ENCODE measurements around the gene ARMH4. TPM values are rescaled to one million over a fixed set of nuclear protein-coding genes. Genes with fewer than 3 reads are reported as not detected.

ARMH4 gene, protein sequence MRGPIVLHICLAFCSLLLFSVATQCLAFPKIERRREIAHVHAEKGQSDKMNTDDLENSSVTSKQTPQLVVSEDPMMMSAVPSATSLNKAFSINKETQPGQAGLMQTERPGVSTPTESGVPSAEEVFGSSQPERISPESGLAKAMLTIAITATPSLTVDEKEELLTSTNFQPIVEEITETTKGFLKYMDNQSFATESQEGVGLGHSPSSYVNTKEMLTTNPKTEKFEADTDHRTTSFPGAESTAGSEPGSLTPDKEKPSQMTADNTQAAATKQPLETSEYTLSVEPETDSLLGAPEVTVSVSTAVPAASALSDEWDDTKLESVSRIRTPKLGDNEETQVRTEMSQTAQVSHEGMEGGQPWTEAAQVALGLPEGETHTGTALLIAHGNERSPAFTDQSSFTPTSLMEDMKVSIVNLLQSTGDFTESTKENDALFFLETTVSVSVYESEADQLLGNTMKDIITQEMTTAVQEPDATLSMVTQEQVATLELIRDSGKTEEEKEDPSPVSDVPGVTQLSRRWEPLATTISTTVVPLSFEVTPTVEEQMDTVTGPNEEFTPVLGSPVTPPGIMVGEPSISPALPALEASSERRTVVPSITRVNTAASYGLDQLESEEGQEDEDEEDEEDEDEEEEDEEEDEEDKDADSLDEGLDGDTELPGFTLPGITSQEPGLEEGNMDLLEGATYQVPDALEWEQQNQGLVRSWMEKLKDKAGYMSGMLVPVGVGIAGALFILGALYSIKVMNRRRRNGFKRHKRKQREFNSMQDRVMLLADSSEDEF
- 0.55 to 1.00 TPM (median 0.78 TPM) in 5 replicates for total RNA-seq (2022; extraction: Qiagen RNA extraction)

DNA sequence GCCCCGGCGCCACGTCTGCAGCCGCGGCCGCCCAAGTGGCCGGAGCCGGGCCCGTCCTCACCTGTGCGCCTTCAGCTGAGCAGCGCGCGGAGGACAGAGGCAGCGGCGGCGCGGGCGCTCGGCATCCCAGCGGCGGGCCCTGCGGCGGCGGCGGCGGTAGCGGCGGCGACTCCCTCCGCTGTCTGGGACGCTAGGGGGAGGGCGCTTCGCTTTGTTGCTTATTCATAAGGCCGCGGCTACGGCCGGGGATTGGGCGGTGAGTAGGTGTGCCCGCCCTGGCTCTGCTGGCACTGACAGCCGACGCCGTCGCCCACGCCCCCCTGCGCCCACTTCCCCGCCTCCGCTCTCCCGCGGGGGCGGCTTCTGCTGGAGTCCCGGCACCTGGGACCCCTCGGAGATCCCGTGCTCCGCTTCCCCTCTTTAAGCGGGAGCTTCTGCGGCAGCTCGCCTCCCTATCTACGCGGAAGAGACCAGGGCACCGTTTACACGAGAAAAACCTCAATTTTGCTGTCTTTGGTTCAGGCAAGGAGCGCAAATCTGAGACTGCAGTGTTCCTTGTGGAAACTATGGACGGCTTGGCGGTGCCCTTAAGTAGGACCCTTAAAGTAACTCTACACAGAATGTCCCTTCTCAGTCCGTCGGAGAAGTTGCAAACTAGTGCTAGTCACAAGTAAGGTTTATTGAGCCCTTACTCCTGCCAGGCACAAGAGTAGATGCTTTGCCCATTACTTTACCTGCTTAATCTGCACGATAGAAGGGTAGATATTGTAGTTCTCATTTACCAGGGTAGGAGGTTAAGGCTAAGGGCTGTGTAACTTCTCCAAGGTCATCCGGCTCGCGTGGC lies at the start of gene ARMH4:
ARMH4 (minus strand) TSS at position 200 of the 844 bp plus-strand sequence. CDS start 12,855 bp downstream, outside the sequence.

DNA sequence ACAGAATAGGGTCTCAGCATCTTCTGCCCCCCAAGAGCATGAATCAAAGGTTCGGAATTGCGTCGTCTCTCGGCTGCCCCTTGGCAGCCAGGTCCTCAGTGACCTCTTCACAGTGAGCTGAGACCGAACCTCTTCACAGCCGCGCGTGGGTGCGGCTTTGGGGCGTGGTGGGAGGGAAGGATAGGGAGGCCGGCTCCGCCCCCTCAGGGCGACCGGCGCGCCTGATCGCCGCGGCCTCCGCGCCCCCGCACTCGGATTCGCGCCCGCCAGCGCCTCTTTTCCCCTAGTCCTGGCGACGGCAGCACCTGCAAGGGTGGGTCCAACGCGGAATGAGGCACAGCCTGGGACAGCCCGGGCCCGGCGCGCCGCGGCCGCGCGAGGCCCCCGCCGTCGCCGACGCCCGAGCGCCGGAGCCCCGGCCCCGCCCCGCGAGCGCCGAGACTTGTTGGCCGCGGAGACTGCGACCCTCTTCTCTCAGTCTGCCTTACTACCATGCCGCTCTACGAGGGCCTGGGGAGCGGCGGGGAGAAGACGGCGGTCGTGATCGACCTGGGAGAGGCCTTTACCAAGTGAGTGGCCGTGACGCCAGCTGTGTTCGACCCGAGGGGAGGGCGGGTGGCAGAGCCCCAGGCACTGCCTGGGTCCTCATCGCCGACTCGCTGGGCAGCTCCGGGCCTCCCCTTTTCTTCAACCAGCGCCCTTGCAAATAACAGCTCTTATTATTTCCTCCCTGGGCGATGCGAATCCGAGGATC lies 47.9 kb upstream of the ARMH4 start, which contains the start of gene ACTR10:
ACTR10 (plus strand) TSS at position 424 of the 754 bp plus-strand sequence; CDS start at position 493, 69 bp downstream.

Other genes starting within 250 kb of the ARMH4 start
- 43.6 to 50.1 TPM (median 44.4 TPM) in 5 replicates for gene ACTR10, start 47.9 kb upstream of the ARMH4 start, total RNA-seq (2022; extraction: Qiagen RNA extraction)
- 174 to 243 TPM (median 183 TPM) in 5 replicates for gene PSMA3, start 92.6 kb upstream of the ARMH4 start, total RNA-seq (2022; extraction: Qiagen RNA extraction)
- gene ARID4A, start 146.3 kb upstream of the ARMH4 start, total RNA-seq (2022; extraction: Qiagen RNA extraction): 3.9 to 6.6 TPM (median 5.1 TPM) in 5 replicates
- gene TOMM20L, start 243.7 kb upstream of the ARMH4 start, total RNA-seq (2022; extraction: Qiagen RNA extraction): not detected in 5 replicates